KOPT-K1 (cell line): ENCODE data around the gene APBB2.

ENCODE experiments used
- H3K27ac ChIP-seq: fragments of 200-600 bp; sonication (generic); 2 replicates; pipeline ENCODE4 v1.5.1; 2016; ENCODE audit warnings: antibody characterized with exemption, mild to moderate bottlenecking, low read depth, low read length; ENCODE audit not compliant: poor library complexity, severe bottlenecking
- H3K36me3 ChIP-seq: fragments of 200-600 bp; sonication (generic); 2 replicates; pipeline ENCODE4 v1.5.1; 2017; ENCODE audit warnings: antibody characterized with exemption, mild to moderate bottlenecking, low read length, moderate library complexity; ENCODE audit not compliant: insufficient read depth
- H3K9me3 ChIP-seq: fragments of 200-600 bp; sonication (generic); 2 replicates; pipeline ENCODE4 v1.5.1; 2017; ENCODE audit warnings: antibody characterized with exemption, low read length, mild to moderate bottlenecking; ENCODE audit not compliant: insufficient read depth, poor library complexity, severe bottlenecking

The APBB2 gene

DNA sequence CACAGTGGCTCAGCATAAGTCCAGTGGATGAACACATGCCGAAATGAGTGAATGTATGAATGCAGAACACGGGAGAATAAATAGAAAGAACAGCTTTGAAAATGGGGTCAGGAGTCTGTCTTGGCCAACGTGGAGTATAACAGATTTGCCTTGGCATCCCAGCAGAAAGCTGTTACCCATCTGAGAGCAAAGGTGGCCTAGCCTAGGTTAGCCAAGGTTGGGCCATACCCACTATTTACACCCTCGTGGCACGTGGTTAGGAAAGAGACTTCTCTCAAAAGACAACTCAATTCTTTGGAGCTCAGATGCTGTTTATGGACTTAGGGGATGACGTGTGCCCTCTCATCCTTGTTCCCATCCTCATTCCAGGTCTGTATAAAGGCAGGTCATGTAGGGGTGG is 337.3 kb downstream of the APBB2 start:
- H3K36me3 ChIP-seq = no peaks in the 10 kb centered on the region
- no peaks in the 10 kb centered on the region for H3K9me3 ChIP-seq

DNA sequence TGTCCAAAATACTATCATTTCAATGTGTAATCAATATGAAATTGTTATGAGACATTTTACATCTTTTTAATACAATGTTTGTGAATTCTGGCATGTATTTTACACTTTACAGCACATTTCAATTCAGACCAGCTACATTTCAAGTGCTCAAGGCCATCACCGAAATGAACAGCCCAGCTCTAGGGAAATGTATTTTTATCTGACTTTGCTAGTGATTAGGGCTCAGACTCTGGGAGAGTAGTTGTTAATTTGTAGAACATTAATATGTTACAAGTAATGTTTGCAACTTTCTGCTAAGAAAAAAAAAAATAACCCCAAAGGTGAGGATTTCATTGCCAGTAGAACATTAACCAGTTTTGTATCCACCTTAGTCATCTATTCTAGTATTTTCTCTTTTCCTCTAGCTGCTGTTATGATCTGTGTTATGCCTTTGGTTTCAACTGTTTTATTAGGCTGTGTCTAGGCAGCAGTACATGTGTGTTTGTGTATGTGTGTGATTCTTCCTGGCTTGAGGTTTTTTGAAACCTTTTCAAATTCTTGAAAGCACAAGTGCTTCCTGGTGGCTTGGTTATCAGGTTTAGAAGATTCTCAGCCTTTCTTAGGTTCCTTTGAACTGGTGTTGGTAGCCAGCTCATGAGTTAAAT is 338.7 kb downstream of the APBB2 start:
- Histone ChIP-seq H3K27ac (no peak overlapping the region), H3K9me3 (no peaks in the 10 kb centered on the region), H3K36me3 (no peaks in the 10 kb centered on the region)

More for the DNA sequence above, 337.3 kb downstream of the APBB2 start:
- H3K27ac ChIP-seq = no peak overlapping the region

DNA sequence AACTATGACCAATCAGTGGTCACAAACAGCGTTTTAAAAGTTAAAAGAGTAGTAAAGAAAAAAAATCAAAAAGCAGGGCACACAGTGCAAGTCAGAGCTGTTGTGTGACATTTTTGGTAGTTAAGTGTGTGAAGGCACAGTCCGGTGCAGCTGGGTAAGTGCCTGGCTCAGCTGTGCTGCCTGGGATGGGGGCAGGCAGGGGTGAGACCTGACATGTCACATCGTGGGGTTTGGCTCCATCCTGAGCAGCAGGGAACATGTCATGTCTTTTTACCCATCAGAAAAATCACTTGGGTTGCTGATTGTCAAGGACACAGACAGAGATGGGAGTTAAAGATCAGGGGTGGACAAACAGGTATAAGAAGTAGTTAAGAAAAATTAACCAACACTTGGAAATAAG is 339.4 kb downstream of the APBB2 start:
- H3K9me3 ChIP-seq = no peaks in the 10 kb centered on the region
- no peak overlapping the region for H3K27ac ChIP-seq
- no peaks in the 10 kb centered on the region for H3K36me3 ChIP-seq

DNA sequence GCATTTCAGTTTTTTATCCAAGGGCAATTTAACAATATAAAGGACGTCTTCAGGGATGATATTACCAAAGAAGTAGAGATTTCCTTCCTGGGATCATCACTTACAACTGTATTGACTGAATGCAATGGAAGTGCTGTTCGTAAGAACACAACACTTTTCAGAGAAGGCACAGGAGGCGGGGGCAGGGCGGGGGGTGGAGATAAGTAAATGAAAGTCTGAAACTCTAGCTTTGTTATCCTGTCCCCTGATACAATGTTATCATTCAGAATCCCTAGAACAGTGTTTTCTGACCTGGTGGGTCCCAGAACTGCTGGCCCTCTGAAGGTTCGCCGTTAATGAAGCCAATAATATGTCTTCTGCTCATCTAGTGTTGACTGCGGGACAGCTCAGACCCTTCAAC is 340.0 kb downstream of the APBB2 start:
- H3K9me3 ChIP-seq = no peaks in the 10 kb centered on the region
- H3K27ac ChIP-seq = no peak overlapping the region
- no peaks in the 10 kb centered on the region for H3K36me3 ChIP-seq

DNA sequence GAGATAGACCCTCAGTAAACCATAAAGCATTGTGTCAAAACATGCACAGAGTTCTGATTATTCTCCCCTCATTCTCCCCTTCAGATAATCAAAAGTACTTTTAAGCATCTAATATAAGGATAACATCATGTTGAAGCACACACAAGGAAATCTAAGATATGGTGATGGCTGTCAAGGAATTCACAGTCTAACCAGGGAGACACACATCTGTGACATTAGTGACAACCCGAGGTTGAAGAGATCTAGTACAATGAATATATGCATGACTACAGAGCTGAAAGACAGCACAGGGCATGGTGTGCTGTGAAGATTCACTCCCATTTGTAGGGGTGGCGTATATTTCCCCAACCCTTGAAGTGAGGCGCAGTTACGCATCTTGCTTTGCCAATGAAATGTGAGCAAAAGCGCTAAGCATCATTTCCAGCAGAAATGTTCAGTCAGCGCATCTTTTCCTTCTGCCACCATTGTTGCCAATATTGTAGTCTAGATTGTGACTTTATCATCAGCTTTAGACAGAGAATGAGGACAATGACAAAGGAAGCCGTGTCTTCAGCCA is 342.6 kb downstream of the APBB2 start:
- H3K27ac ChIP-seq = no peak overlapping the region
- no peaks in the 10 kb centered on the region for H3K9me3 ChIP-seq
- no peaks in the 10 kb centered on the region for H3K36me3 ChIP-seq

DNA sequence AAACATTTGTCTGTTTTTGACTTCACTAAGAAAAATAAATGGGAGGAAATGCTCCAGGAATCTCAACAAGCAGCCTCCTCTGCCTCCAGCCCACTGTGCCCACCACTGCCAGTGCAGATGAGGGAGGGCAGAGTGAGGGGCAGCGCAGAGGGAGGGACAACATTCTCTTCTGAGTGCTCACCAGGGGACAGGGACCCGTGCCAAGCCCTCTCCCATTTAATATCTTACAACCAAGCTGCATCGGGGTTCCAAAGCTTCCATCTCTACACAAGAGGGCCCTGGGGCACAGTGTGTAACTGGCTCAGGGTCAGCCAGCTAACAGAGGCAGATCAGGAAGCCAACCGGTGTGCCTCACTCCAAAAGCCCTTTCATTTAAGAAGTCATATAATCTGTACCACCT is 344.2 kb downstream of the APBB2 start:
- H3K9me3 ChIP-seq = no peaks in the 10 kb centered on the region
- no peaks in the 10 kb centered on the region for H3K36me3 ChIP-seq
- no peak overlapping the region for H3K27ac ChIP-seq

DNA sequence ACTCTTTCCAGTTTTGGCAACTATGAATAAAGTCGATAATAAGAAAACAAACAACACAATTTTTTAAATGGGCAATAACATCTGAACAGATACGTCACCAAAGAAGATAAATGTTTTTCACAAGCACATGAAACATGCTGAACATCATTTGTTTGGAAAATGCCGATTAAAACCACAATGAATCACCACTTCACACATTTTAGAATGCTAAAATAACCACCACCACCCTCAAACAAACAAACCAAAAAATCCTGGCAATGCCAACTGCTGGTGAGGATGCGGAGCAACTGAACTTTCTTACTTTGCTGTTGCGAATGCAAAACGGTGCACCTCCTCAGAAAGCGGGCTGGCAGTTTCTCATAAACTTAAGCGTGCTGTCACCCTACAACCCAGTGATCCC is 348.6 kb downstream of the APBB2 start:
- H3K36me3 ChIP-seq = no peaks in the 10 kb centered on the region
- H3K27ac ChIP-seq = no peak overlapping the region

DNA sequence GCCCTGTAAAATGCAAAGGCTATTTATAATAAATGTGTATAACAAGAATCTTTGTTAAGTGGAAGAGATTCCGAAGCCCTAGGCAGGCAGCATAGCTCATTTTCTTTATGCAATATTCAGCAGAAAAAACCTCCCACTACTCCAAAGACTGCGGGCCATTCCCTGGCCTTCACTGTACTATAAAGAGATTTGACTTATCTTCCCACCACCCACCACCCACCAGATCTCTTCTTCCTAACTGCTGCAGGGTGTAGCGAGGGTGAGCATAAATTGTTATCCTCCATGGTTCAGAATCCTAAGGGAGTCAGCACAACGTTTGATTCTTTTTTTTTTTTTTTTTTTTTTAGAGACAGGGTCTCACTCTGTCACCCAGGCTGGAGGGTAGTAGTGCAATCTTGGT is 349.8 kb downstream of the APBB2 start:
- H3K27ac ChIP-seq = no peak overlapping the region
- no peaks in the 10 kb centered on the region for H3K36me3 ChIP-seq
- no peaks in the 10 kb centered on the region for H3K9me3 ChIP-seq

More for the DNA sequence above, 348.6 kb downstream of the APBB2 start:
- no peaks in the 10 kb centered on the region for H3K9me3 ChIP-seq

DNA sequence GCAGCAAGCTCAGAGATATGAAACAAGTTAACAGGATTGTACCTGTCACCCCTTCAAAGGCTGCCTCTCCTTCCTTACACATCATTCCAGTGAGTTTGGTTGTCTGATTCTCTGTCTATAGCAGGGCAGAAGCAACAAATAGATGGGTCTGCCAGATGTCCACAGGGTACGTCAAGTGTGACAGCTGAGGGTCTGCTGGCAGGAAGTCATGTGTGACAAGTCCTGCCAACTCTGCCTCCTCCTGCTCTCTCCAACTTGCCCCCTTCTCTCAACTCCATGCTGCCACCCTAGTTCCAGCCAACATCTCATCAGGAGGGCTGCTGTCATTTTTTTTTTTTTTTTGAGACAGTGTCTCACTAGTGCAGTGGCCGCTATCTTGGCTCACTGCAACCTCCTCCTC is 355.4 kb downstream of the APBB2 start:
- Histone ChIP-seq H3K36me3 (no peaks in the 10 kb centered on the region), H3K9me3 (no peaks in the 10 kb centered on the region), H3K27ac (no peak overlapping the region)

DNA sequence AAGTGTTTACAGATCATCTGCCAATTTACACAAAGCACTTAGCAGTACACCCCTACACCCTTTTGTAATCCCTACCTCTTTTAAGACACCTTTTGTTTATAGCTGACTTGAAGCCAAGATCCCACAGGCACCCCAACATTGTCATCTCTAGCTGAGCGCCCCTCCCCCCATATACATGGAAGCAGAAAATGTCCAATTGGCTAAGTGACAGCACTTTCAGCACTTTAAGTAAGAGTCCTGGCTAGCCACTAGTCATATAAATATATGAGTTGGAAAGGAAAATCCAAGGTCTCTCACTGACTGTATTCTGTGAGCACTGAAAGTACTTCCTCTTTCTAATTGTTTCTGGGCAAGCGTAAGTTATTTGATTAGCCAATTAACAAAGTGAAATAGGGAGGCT is 356.4 kb downstream of the APBB2 start:
- Histone ChIP-seq H3K9me3 (no peaks in the 10 kb centered on the region), H3K27ac (no peak overlapping the region), H3K36me3 (no peaks in the 10 kb centered on the region)

DNA sequence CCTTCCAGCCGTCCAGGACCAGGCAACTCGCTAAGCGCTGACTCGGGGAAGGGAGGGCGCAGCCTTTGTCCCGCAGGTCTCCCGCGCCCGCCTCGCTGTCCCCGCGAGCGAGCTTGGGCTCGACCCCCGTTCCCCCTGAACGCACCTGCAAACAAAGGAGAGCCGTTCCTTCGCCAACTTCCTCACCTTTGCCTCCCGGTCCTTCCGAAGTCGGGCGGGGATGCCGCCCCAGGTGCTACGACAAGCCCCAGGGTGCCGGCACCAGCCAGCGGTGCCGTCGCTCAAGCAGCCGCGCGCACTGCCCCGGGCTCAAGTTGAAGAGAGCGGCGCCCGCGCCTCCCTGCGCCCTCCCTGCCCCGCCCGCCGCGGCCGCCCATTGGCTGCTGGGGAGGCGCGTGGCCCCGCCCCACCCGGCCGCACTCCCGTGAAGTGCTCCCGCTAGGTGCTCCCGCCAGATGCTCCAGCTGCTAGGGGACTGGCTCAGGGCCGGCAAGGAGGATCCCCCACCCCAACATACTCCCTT is 357.4 kb downstream of the APBB2 start:
- Histone ChIP-seq H3K27ac (no peak overlapping the region), H3K9me3 (no peaks in the 10 kb centered on the region), H3K36me3 (no peaks in the 10 kb centered on the region)

DNA sequence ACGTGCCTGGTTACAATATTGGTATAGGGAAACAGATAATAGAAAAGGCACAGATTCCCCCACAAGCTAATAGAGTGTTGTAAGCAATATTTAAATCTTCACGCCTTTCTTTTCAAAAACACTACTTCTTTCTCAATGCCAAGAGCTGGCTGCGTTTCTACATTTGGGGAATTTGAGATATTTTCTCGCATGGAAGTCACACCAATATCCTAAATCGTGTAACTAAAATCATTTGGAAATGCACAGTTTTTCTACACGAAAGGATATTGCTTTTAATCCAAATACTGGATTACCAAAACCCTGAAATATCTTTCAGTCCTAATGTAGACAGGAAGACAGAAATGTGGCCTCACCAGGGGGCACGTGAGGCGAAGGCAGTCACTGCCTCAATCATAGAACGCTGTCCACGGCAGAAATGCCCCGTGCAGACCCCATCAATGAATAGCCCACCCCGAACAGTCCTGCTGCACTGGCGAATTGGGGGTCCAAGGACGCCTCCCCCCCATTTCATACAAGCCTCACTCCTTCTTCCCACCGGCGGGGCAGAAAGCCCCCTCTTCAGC is 358.0 kb downstream of the APBB2 start:
- no peaks in the 10 kb centered on the region for H3K36me3 ChIP-seq
- H3K9me3 ChIP-seq = no peaks in the 10 kb centered on the region
- no peak overlapping the region for H3K27ac ChIP-seq

DNA sequence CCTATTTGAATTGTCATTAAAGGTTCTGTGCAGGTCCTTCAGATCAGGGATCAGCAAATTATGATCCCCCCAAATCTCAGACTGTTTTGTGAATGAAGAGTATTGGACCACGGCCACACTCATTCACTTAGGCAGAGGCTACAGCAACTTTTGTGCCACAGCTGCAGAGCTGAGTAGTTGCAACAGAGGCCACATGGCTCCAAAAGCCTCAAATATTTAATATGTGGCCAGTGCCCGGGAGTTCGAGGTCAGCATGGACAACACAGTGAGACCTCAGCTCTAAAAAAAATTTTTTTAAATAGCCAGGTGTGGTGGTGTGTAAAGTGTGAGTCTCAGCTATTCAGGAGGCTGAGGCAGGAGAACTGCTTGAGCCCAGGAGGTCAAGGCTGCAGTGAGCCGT is 363.8 kb downstream of the APBB2 start:
- Histone ChIP-seq H3K36me3 (no peaks in the 10 kb centered on the region), H3K9me3 (no peaks in the 10 kb centered on the region)

DNA sequence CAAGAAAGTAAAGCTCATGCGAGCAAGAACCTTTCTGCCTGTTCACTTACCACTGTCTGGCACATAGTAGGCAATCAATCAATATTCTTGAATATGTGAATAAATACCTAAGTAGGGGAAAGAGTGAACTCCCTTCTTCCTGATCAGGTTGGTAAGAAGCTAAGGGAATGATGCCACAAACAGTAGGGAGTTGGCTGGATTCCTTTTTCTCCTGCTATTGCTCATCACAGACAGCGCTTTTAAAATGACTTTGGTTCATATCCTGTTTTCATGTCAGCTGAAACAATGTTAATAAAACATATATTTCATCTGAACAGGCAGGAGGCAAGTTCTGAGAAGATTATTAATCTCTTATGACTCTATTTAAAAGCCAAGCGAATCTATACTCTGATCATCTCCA is 365.4 kb downstream of the APBB2 start:
- Histone ChIP-seq H3K36me3 (no peaks in the 10 kb centered on the region), H3K27ac (no peak overlapping the region), H3K9me3 (no peaks in the 10 kb centered on the region)

More for the DNA sequence above, 363.8 kb downstream of the APBB2 start:
- H3K27ac ChIP-seq = no peak overlapping the region

DNA sequence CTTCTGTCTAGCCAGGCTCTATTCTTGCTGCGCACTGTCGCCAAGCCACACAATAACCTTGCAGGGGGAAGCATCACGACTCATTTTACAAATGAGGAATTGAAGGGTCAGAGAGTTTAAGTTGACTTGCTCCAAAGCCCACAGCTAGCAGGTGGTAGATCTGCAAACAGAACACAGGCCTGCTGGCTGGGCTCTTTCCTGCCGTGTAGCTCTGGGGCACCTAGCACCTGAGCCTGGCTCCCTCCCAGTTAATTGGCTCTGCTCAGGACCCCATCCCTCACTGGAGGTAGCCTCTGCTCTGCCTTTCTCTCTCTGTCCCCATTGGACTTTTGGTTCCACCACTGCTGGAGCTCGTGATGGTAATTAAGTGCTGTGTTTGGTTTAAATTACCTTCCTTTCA is 366.1 kb downstream of the APBB2 start:
- Histone ChIP-seq H3K36me3 (no peaks in the 10 kb centered on the region), H3K27ac (no peak overlapping the region), H3K9me3 (no peaks in the 10 kb centered on the region)

DNA sequence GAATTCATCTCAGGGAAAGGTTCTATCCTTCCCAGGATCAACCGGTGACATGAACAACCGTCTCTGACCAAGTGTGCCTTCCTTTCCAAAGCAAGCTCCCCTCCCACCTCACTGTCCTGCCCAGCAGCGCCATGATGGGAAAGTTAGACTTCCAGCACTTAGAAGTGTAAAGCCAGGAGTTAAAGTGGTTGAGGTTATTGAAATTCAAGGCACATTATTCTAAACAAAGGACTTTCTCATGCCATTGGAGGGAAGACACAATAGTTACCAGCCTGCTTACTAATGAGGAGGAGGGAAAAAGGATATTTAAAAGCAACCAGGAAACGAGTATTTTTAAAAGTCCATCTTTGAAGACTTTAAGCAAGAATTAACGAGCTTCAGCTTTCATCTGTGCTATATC is 367.8 kb downstream of the APBB2 start:
- no peaks in the 10 kb centered on the region for H3K36me3 ChIP-seq
- H3K9me3 ChIP-seq = no peaks in the 10 kb centered on the region
- H3K27ac ChIP-seq = no peak overlapping the region
